ENCODE results near the gene SLCO2A1.

SLCO2A1 gene

DNA sequence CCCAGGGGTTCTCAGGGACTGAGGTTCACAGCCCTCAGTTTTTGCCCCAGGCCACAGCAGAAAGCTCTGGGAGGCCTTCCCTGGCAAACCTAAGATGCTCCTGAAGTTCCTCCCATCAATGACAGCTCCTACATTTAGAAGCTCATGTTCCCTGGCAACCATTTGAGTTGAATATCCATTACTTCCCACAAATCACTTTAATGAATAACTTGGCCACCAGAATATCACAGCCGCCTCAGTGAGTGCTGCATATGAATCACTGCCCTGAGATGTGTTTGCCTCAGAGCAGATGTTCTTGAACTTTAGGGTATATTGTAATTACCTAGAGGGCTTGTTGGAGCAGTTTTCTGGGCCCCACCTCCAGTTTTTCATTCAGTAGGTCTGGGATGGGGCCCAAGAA is 27.4 kb downstream of the SLCO2A1 start:
- H3K9me3 Mint-ChIP-seq, result peaks cover 0 to 8% of the 10 kb centered on the region in 2 donors
- no peak overlapping the region for H3K4me3 Mint-ChIP-seq
- H3K27ac Mint-ChIP-seq, result no peak overlapping the region
- H3K4me1 Mint-ChIP-seq, result no peaks in the 10 kb centered on the region
- peaks cover 22% of the 10 kb centered on the region for H3K27me3 Mint-ChIP-seq
- ATAC-seq, result no peak
- DNase-seq, result no peak

DNA sequence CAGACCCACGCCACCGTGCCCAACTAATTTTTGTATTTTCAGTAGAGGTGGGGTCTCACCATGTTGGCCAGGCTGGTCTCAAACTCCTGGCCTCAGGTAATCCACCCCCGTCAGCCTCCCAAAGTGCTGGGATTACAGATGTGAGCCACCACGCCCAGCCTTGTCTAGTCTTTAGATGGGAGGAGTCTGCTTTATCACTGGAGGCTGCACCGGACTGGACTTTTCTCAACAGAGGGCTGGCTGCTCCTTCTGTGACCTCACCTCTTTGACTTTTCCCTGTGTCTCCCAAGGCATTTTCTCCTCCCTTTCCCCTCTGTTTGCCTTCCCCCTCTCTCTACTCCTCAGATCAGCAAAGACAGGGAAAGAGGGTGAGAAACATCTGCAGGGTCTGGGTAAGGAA is 28.5 kb downstream of the SLCO2A1 start:
- no peak overlapping the region for H3K27ac Mint-ChIP-seq

DNA sequence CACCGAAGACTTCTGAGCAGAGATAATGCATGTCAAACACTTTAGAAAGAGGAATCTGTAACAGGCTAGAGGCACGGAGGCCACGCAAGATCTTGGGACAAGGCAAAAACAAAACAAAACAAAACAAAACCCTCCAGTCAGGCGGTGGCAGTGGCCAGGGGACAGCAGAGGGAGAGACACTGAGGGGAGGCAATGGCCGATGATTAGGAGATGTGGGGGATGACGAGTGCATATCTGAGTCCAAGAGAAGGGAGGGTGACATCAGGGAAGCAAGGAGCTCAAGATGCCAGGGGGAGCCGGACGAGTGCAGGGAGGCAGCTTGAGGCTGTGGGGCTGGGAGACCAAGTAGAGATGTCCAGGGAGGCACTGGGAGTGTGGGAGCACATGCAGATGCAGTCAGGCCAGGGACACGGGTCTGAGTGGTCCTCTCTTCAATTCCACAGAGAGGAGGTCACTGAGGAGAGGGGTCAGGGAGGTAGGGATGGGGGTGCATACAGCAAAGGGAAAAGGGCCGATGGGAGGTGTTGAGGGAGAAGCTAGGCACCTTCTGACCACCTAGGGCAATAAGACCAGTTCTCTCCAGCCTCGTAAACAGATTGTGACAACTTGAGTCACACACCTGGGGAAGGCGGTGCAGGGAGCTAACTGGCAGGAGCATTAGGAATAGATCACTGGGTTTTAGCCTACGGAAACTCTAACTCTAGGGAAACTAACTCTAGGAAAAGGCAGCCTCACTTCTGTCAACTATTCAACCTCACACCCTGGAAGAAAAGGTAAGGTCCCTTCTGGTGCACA is 29.6 kb downstream of the SLCO2A1 start:
- Mint-ChIP-seq H3K4me1 (no peaks in the 10 kb centered on the region), H3K4me3 (no peak overlapping the region), H3K27ac (no peak overlapping the region), H3K27me3 (peaks cover 22% of the 10 kb centered on the region), H3K9me3 (no peaks in the 10 kb centered on the region)
- ATAC-seq, result no peak
- no peak for DNase-seq

More for the DNA sequence above, 28.5 kb downstream of the SLCO2A1 start:
- Mint-ChIP-seq H3K9me3 (no peaks in the 10 kb centered on the region), H3K4me3 (no peak overlapping the region), H3K4me1 (no peaks in the 10 kb centered on the region), H3K27me3 (peaks cover 22% of the 10 kb centered on the region)
- ATAC-seq (no peak), DNase-seq (no peak)

DNA sequence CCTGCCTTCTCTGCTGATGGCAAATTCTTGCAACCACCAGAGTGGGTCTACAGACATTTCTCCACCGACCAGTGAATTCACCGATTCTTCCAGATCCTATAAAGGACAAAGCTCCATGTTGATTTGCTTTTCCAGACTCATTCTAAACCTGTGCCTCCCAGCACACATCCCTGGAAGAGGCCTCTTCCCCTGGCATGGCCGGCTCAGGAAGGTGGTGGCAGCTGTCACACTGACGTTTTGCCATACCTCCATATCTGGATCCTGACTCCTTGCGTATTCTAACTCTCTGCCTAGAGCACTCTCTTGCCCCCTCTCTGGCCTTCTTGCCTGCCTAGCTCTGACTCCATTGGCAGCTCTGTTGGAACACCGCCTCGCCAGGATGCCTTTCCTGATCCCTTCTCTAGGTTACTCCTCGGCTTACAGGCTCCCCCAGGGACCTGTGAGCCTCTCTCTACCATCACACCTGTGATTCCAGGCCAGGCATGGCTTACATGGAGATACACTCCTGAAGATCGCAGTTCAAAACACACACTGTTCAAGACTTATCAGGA is 31.0 kb downstream of the SLCO2A1 start:
- DNase-seq (no peak), ATAC-seq (no peak)
- Mint-ChIP-seq H3K27ac (no peak overlapping the region), H3K27me3 (peaks cover 22% of the 10 kb centered on the region), H3K9me3 (no peaks in the 10 kb centered on the region), H3K4me1 (no peaks in the 10 kb centered on the region), H3K4me3 (no peak overlapping the region)

DNA sequence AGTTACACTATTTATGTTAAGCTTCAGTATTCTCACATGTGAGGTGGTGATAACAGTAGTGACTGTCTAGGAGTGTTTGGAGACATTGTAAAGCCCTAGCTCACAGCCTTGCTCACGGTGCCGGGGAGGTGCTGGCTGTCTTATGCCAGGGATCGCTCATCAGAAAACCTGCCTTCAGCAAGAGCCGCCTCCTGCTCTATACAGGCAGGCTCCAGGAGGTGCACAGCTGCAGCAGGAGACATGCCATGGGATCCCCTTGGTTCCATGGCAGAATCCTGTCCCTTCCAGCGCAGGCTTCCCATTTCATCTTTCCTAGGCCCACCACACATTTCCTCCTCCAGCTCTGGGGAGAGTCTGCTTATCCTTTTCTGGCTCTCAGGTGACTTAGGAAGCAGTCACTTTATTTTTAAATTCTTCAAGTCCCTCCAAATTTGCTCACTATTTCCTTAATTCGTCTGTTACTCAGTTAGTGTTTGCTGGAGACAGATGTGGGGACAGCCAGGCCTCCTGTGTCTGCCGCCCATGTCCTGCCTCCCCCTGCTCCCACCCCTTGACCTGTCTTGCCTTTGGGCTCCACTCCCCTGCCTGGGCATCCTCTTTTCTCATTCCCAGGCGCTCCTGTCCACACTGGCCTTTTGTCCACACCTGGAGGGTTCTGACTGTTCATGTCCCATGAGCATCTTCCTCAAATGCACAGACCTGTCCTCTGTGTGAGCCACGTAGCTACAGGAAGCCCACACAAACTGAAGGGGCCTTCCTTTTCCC is 31.7 kb downstream of the SLCO2A1 start:
- Mint-ChIP-seq H3K4me3 (no peak overlapping the region), H3K4me1 (no peaks in the 10 kb centered on the region), H3K9me3 (no peaks in the 10 kb centered on the region), H3K27ac (no peak overlapping the region), H3K27me3 (peaks cover 22% of the 10 kb centered on the region)
- no peak for ATAC-seq
- DNase-seq, result no peak

DNA sequence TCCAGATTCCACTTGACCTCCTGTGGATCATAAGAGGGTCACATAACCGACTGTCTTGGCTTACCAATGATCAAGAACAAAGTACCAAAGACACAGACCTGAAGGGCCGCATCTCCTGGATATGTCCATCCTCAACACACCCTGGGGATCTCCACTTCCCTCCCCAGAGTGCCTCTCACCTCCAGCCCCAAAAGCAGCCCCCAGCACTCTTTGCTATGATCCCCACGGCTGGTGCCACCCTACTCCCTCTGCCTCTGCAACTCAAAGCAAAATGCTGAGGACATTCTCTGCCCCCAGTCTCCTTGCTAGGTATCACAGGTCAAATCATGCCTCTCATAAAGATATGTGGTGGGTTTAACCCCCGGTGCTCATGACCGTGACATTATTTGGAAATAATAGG is 32.7 kb downstream of the SLCO2A1 start:
- no peak for ATAC-seq
- Mint-ChIP-seq H3K4me3 (no peak overlapping the region), H3K27ac (no peak overlapping the region)

DNA sequence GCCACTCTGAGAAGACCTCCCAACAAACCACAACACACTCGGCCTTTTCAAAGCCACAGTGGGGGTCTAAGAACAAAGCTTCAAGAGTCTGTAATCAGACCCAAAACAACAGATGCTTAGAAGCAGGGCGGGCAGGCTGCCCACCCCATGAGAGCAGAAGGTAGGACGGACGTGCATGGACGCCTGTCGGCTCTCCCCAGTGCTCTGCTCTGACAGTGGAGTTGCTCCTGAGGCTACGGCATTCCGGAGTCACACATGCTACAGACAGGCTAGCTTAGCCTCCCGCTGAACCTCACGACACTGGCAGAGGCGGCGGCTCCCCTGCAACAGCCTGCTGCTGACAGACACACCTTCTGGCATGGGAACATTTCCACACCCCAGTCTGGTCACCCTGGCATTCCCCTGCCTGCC is 33.5 kb downstream of the SLCO2A1 start:
- Mint-ChIP-seq H3K27ac (no peak overlapping the region), H3K4me1 (no peaks in the 10 kb centered on the region), H3K4me3 (no peak overlapping the region), H3K27me3 (peaks cover 22% of the 10 kb centered on the region), H3K9me3 (no peaks in the 10 kb centered on the region)
- ATAC-seq (no peak), DNase-seq (no peak)

More for the DNA sequence above, 32.7 kb downstream of the SLCO2A1 start:
- Mint-ChIP-seq H3K4me1 (no peaks in the 10 kb centered on the region), H3K9me3 (no peaks in the 10 kb centered on the region), H3K27me3 (peaks cover 22% of the 10 kb centered on the region)
- DNase-seq, result no peak

DNA sequence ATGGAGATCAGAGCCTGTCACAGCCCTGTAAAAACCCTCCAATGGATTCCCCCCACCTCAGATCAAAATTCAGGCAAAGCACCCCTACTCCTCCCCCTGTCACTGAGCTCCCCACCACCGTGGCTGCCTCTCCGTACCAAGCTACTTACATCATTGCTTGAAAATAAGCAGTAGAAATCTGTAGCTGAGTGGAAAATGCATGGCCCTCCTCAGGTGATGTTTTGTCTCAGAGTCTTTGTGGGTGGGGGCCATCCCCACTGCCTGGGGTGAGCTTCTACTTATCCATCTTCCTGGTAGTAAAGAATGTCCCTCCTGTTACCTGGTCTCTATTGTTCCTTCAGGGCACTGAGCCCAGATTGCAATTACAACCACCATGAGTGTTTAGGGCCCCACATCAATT is 34.5 kb downstream of the SLCO2A1 start:
- Mint-ChIP-seq H3K4me1 (no peaks in the 10 kb centered on the region), H3K27ac (no peak overlapping the region), H3K4me3 (no peak overlapping the region), H3K27me3 (peaks cover 22% of the 10 kb centered on the region), H3K9me3 (no peaks in the 10 kb centered on the region)
- ATAC-seq, result no peak
- DNase-seq, result no peak

DNA sequence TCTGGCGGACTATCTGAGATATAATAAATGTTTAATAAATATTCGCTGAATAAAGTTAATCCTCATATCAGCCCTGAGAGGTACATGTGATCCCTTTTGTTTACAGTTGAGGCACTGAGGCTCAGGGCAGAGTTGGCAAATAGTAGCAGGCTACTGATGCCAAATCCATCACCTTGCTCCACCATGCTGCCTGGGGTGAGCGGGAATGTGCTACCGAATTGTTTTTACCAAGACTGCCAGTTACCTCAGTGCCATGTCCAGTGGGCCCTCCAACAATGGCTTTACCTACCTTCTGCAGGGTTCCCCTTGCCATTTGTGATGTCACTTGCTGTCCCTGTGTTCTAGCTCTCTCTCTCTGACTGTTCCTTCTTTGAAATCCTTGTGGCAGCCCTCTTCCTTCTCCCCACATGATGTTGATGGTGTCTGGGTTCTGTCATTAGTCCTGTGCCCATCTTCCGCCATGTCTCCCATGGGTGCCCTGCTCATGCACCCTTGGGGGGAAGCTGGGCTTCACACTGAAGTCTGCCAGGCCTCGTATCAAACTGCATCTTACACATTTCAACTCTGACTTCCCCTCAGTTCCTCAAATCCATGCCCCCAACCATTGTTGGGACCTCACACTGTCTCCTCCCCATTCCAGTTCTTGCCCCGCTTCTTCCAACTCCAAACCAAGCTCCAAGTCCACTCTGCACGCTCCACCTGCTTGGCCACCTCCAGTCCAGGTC is 35.4 kb downstream of the SLCO2A1 start:
- H3K4me1 Mint-ChIP-seq, result no peaks in the 10 kb centered on the region
- ATAC-seq, result no peak
- H3K27ac Mint-ChIP-seq, result no peak overlapping the region
- no peaks in the 10 kb centered on the region for H3K9me3 Mint-ChIP-seq
- no peak for DNase-seq
- H3K27me3 Mint-ChIP-seq, result peaks cover 15% of the 10 kb centered on the region
- no peak overlapping the region for H3K4me3 Mint-ChIP-seq

DNA sequence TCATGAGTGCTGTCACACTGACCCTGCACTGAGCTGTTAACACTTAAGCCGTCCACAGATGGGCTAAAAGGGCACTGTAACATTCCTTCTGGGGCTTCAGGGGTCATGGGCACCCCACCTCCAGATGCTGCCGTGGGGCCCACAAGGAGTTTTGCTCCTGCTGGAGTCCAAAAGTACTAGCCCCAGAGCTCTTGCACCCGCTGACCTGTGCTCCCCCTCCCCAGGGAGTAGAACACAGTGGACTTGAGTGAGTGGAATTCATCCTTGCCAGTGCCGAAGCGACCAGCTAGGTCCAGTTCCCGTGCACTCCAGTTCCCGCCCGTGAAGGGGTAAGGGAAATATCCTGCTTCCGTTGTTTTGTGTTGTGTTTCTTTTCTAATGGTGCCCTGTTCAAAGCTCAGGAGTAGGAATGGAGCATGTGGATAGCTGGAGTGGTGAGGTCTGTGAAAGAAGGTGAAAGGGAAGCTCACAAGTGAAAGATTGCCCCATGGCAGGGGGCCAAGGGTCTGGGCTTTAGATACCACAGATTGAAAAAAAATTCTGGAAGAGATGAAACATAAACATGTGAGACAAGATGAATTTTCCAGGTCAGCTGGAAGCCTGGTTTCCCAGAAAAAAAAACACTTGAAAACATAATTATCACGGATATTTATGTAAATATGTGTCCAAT is 36.6 kb downstream of the SLCO2A1 start:
- peak; percentile 44 for ATAC-seq

DNA sequence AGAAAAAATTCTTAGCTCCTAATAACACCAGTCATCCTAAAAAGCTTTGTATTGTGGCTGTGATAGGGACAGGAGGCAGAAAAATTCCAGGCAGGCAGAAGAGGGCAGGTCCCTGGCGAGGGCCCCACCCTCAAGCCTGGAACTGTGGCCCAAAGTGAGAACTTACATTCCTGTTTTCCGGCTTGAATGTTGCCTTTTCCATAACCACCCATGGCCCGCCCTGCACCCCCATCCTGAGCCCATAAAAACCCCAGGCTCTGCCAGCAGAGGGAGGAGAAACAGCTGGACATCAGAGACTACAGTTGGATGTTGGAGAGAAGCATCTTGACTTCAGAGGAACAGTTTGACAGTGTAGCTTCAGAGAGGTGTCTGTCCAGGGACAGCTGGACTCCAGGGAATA is 37.3 kb downstream of the SLCO2A1 start:
- Mint-ChIP-seq H3K27me3 (no peaks in the 10 kb centered on the region), H3K4me3 (no peak overlapping the region), H3K9me3 (no peaks in the 10 kb centered on the region), H3K4me1 (peaks cover 4% of the 10 kb centered on the region), H3K27ac (no peak overlapping the region)
- no peak for DNase-seq
- ATAC-seq, result peak; percentile 20

More for the DNA sequence above, 36.6 kb downstream of the SLCO2A1 start:
- Mint-ChIP-seq H3K9me3 (no peaks in the 10 kb centered on the region), H3K4me1 (no peaks in the 10 kb centered on the region), H3K27me3 (peaks cover 2% of the 10 kb centered on the region), H3K4me3 (no peak overlapping the region), H3K27ac (peak overlapping the region in 1 of 2 donors; percentile 31)
- no peak for DNase-seq

DNA sequence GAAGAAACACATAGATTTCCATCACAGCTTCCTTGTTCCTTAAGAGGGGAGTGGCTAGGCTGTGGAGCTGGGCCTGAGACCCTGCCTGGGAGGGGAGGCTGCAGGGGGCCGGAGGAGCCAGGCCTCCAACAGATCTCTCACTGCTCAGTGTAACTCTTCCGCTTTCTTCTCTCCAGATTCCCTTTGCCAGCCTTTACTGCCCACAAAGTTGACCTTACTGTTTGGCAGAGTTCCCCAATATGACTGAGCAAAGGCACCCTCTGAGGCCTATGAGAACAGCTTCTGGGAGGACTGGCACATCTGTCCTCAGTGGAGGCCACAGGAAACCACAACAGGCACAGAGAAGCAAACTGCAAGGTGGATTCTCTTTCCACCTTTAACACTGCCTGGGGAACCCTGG is 38.1 kb downstream of the SLCO2A1 start:
- ATAC-seq (no peak), DNase-seq (no peak)
- H3K9me3 Mint-ChIP-seq, result no peaks in the 10 kb centered on the region
- peaks cover 8% of the 10 kb centered on the region for H3K4me1 Mint-ChIP-seq
- H3K27me3 Mint-ChIP-seq, result peaks cover under 1% of the 10 kb centered on the region
- H3K27ac Mint-ChIP-seq, result no peak overlapping the region
- no peak overlapping the region for H3K4me3 Mint-ChIP-seq

DNA sequence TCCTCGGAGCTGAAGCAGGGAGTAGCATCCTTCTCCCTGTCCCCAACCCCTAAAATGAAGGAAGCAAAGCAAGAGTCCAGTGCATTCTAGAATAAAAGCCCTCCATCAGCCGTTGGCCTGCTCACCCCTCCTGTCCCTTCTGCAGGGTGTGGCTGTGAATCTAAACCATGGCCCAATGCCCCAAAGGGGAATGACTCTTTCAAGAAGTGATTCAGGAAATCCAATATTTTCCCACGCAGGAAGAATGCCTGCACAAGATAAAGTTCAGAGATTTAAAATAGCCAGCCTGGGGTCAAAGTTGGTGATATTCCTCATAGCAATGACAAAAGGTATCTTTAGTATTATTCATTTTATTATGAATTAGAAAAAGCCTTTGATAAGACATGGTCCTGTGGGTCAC is 38.5 kb downstream of the SLCO2A1 start:
- Mint-ChIP-seq H3K27ac (no peak overlapping the region), H3K9me3 (no peaks in the 10 kb centered on the region), H3K27me3 (peaks cover 4% of the 10 kb centered on the region), H3K4me1 (peaks cover 11% of the 10 kb centered on the region), H3K4me3 (no peak overlapping the region)
- no peak for DNase-seq
- ATAC-seq, result no peak

DNA sequence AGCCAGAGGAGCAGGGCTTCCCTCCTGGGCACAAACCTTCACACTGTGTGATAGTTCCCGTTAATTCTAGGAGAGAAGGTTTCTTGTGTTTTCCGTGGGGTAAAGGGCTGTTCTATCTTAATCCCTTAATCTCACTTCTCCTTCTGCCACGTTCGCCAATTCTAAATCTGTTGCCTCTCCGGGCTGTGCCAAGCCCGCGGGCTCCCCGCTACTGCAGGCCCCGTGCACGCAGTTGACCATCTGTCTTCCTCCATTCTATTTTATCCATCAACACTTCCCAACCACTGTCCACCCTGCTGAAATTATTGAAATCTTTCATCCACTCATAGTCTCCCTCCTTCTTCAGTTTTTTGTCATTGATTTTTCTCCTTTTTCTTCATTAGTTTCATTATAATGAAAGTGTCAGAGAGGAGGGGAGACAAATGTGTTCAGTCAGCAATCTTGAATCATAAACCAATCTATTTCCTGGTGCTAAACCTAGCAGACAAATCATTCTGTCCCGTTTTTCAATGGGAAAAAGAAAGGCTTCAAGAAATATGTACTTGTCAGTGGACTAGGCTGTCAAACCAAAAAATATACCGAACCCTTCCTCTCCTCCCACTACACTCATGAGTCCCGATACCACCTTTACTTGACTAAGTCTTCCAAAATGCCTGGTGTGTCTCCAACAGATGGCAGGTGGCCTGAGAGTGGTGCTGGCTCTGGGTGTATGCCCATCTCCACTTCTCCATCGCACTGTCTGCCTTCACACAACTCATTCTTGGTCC is 39.6 kb downstream of the SLCO2A1 start:
- Mint-ChIP-seq H3K9me3 (no peaks in the 10 kb centered on the region), H3K27ac (no peak overlapping the region), H3K27me3 (peaks cover 6% of the 10 kb centered on the region), H3K4me3 (no peak overlapping the region), H3K4me1 (peaks cover 11% of the 10 kb centered on the region)
- DNase-seq, result no peak
- no peak for ATAC-seq

Data from stimulated activated naive CD8-positive, alpha-beta T cell treated with anti-CD3 and anti-CD28 coated beads, Interleukin-15, amount 100 ng/mL, for 72 hours (primary cell).